Stimulated activated CD4-positive, alpha-beta T cell treated with anti-CD3 and anti-CD28 coated beads, Interleukin-1b, Interleukin-23, amount 100 ng/mL, for 1 hour (primary cell): Measurements from ENCODE around the gene PGRMC2.

Source experiments
- DNase-seq, 2 donors: peaks; one replicate each; pipeline ENCODE4 v3.0.0-alpha.2; 2020; ENCODE audit warnings: low read depth in 2 of 2

PGRMC2 gene

DNA sequence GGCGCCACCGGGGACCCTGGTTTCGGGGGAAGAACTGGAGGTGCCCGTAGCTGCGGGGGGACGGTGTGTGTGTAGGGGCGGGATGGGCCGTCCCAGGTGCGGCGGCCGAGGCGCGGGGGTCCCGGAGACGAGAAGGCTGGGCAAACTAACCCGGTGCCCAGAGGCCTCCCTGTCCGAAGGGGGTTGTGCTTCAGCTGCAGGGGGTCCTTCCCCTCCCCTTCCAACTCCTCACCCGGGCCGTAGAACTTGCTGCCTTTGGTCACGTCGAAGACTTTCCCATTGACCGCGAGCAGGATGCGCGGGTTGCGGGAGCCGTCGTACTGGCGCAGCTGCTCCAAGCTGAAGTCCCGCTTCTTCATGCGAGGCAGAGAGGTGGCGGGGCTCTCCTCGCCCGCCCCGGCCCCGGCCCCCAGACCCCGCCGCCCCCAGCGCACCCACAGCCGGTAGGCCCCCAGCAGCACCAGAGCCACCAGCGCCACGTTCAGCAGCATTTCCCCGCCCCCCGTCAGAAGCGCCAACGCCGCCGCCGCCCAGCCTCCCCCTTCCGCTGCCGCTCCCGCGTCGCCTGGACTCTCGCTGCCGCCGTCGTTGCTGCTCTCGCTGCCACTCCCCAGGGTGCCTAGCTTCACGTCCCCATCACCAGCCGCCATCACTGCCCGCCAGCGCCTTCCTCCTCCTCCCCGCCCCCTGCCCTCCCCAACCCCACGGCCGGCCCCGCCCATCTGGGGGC lies at the start of gene PGRMC2:
TSS of gene PGRMC2 (minus strand) at position 673 of the 730 bp plus-strand sequence. CDS start at position 650, 23 bp downstream.
- no peak for DNase-seq

DNA sequence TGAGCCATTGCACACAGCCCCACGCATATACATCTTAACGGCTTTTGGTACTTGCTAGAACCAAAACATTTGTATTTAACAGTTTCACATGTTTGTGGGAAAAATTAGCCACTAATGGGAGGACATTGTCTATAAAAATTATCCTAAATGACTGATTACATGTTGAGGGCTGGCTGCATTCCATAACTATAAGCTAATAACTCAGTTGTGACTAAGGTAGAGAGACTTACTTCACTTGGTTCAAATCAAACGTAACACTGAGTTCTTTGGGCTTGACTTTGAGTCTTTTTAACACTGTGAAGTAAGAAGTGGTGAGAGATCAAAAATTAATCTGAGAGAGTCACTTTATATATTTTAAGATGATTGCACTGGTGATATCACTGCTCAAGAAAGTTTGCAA lies 47.9 kb upstream of the PGRMC2 start:
- DNase-seq = no peak

DNA sequence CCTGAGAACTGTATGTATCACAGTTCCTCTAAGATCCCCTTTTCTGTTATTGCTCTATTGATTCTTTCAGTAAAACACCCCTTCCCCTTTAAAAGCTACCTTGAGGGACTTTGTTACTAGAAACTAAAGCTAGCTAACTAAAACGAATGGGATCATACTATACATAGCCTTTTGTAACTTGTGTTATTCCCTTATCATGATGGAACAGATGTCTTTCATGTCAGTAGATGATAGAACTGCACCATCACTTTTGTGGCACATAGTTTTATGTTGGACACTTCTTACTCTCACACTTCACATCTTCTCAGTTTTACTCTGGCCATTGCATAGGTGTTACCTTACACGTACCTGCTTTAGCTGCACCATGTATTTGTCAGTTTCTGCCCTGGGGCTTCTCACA lies 46.6 kb upstream of the PGRMC2 start:
- no peak for DNase-seq

GRCh38 chr4:128333309-128334018 lies 45.9 kb upstream of the PGRMC2 start:
- no peak for DNase-seq

DNA sequence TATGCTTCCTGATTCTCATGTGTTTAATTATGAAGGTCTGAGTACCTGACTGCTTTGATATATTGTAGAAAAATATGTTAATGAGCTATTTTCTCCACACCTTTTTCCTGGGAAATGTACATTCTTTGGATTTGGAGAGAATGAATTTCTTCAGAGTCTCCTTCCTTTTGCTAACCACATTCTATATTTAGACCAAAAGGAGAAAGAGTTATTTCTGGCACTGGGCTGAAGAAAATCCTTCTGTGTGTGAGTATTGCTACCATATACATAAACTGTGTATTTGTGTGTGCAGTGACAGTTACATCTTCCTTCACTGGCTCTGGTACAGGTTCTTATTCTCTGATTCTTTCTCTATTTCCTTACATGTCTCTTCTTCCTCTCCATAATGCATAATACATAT lies 44.5 kb upstream of the PGRMC2 start:
- DNase-seq = no peak

GRCh38 chr4:128329638-128330037 lies 42.0 kb upstream of the PGRMC2 start:
- no peak for DNase-seq

DNA sequence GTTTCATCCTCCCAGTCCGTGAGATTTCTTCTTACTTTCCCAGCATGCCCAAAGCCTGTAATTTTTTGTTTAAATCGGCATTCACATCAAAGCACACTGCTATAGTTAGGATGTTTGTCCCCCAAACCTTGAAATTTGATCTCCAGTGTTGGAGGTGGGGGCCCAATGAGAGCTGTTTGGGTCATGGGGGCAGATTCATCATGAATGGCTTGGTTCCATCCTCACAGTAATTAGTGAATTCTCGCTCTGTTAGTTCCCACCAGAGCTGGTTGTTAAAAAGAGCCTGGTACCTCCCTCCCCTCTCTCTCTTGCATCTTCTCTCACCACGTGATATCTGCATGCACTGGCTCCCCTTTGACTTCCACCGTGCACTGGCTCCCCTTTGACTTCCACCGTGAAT lies 40.5 kb upstream of the PGRMC2 start:
- no peak for DNase-seq

- DNase-seq = no peak
Measured at GRCh38 chr4:128323401-128323800, 35.8 kb upstream of the PGRMC2 start.

GRCh38 chr4:128322986-128323385 lies 35.4 kb upstream of the PGRMC2 start:
- DNase-seq = no peak

GRCh38 chr4:128322311-128322710 lies 34.7 kb upstream of the PGRMC2 start:
- no peak for DNase-seq

- DNase-seq = no peak
Measured at GRCh38 chr4:128320656-128321055, 33.0 kb upstream of the PGRMC2 start.

DNA sequence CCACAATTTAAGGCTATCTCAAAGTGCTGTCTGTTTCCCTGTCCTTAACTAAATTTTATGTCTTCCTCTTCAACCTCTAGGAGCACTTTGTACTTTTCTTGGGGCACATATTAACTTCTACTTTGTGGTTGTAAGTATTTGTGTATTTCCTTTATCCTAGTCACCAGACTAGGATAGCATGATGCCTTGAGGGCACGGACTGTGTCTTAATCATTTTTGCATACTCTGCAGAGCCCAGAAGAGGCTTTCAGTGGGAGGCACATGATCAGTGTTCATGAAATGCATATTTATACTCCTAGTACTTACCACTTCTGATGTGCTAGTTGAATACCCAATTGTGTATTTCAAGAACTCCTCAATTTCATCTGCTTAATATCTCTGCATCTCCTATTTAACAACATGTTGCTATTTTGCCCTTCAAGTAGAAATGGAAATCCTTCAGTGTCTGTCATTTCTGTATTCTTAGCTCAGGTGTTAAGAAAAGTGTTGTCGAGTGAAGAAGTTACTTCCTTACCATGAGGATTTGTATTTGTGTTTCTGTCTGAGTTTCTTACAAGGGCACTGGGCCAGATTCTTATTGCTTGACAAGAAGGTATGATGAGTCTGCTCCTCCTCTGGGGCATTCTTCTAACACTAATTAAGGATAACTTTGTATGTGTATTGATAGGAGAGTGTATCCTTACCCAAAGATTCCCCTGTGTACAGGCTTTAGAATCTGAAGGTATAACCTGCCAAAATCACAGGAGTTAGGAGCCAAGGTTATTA lies 28.3 kb upstream of the PGRMC2 start:
- DNase-seq = no peak

DNA sequence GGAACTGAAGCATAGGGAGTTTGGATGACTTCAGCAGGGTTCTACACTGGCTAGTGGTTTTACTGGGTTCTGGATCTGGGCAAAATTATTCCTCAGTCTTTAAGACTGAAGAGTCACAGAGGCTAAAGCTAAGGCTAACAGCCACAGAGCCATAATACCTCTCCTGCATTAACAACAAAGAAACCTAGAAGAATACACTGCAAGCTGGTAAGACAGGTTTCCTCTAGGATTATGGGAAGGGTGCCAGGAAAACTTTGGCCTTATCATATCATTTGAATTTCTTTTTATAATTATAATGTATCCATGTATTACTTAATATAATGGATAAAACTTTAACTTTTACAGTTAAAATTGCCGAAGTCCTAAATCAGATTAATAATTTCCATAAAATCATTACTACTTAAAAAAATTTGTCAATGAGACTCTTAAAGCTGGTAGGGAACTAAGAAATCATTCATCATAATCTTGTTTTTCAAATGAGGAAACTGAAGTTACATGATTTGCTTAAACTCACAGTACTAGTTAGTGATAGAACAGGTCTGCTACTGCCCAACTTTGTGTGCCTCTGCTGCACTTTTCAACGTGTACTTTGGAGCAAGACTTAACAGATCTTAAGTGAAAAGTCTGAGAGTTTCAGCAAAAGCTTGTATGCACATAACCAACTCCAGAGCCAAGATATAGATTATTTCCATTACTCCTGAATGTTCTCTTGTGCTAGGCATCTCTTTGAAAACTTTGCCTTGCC lies 24.2 kb upstream of the PGRMC2 start:
- no peak for DNase-seq

- DNase-seq = no peak
Measured at GRCh38 chr4:128310266-128310697, 22.7 kb upstream of the PGRMC2 start.

GRCh38 chr4:128309585-128309984 lies 22.0 kb upstream of the PGRMC2 start:
- no peak for DNase-seq

DNA sequence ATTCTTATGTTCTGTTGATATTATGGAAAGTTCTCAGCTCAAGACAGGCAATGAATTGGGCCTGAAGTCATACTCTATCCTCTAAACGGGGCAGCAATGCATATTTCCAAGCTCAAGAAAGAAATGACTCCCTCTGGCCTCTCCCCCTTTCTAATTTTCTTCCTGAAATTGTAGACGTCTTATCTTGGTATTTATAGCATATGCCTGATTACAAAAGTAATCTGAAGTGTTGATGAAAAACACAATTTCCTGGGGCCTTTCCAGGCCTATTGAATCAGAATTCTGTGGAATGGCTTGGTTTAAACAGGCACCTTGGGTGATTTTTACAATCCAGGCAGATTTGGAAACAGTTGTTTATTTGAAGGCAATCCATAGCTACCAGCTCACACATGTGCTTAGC lies 21.4 kb upstream of the PGRMC2 start:
- DNase-seq = no peak

- no peak for DNase-seq
Measured at GRCh38 chr4:128307123-128307571, 19.5 kb upstream of the PGRMC2 start.

GRCh38 chr4:128305942-128306341 lies 18.3 kb upstream of the PGRMC2 start:
- DNase-seq = no peak

DNA sequence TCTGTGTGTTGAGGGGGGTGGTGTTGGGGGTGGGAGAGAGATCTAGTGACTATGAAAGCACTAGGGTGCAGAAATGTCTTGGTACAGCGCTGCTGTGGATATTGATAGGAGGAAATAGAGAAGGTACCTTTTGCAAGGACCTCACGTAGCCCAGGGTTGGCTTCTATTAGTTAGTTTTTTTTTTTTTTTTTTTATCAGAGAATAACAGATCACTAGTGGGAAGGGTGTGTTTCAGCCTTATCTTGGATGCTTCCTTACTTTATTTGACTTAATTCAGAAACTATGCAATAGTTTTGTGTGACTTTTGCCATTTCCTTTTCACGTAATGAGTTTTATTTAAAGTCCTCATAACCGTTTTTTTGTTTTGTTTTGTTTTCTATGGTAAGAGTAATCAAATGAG lies 16.4 kb upstream of the PGRMC2 start:
- DNase-seq = no peak

- no peak for DNase-seq
Measured at GRCh38 chr4:128303405-128303785, 15.8 kb upstream of the PGRMC2 start.

GRCh38 chr4:128301979-128302378 lies 14.4 kb upstream of the PGRMC2 start:
- DNase-seq = no peak

DNA sequence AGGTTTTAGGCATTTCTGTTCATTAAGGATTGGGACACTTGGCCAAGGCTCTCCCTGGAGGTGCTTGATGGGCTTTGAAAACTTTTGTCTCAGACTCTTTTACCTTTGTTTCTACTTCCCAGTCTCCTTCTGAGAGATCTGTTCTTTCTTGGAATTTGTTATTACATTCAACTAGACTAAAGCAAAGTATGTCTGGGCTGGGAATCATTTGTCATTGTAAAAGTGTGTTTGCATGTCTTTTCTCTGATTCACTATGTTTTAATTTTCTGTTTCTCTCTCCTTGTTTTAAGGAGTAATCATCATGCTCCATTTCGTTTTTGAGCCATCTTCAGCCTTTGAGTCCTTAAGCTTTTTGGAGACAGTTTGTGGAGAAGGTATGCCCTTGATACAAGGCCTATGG lies 12.2 kb upstream of the PGRMC2 start:
- DNase-seq = no peak
